ENCODE data around the gene OPCML. TPM values are rescaled to one million over a fixed set of nuclear protein-coding genes. Genes with fewer than 3 reads are reported as not detected.

The OPCML gene
- total and polyA plus RNA-seq, 4 donors: 16.6 to 70.3 (median 58.1) TPM

DNA sequence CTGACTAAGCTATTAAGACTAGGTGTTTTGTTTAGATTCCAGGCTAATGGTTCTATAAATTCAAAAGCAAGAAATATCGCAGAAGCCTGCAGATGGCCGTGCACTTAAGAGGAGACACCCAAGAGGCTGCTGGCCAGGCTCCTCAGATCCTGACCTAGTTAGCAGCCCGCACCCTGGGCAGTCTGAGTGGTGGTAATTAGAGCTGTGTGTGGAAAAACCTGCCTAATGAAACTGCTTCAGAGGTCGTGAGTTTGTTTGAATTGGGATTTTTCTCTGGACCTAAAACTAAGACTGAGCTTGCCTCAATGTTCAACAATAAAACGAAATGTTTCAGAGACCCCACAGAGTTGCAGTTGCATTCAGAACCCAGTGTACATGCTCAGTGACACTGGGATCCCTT lies 627.7 kb downstream of the OPCML start:
- Histone ChIP-seq H3K27me3 (ENCODE audit: control insufficient read depth, insufficient read depth, low read length) (no peaks in the 10 kb centered on the region), H3K9me3 (ENCODE audit: control insufficient read depth, insufficient read depth, low read length) (no peaks in the 10 kb centered on the region), H3K4me1 (ENCODE audit: control insufficient read depth, insufficient read depth, low read length) (peaks cover 9% of the 10 kb centered on the region), H3K36me3 (ENCODE audit: control insufficient read depth, insufficient read depth, low read length) (no peaks in the 10 kb centered on the region), H3K27ac (ENCODE audit: low read depth, low read length) (no peak overlapping the region), H3K4me3 (ENCODE audit: low read depth, low read length) (no peak overlapping the region)
- 62% methylated on average over 4 of the region's 5 CpGs for WGBS (ENCODE audit: insufficient coverage)
- no peak for DNase-seq (ENCODE audit: low read depth in 4 of 6, low spot score in 6 of 6)

GRCh38 chr11:132904091-132904490 lies 628.2 kb downstream of the OPCML start:
- Histone ChIP-seq H3K27ac (ENCODE audit: low read depth, low read length) (no peak overlapping the region), H3K9me3 (ENCODE audit: control insufficient read depth, insufficient read depth, low read length) (no peaks in the 10 kb centered on the region), H3K36me3 (ENCODE audit: control insufficient read depth, insufficient read depth, low read length) (no peaks in the 10 kb centered on the region), H3K27me3 (ENCODE audit: control insufficient read depth, insufficient read depth, low read length) (no peaks in the 10 kb centered on the region), H3K4me3 (ENCODE audit: low read depth, low read length) (no peak overlapping the region), H3K4me1 (ENCODE audit: control insufficient read depth, insufficient read depth, low read length) (peaks cover 4% of the 10 kb centered on the region)
- no peak for DNase-seq (ENCODE audit: low read depth in 4 of 6, low spot score in 6 of 6)
- WGBS (ENCODE audit: insufficient coverage): no CpG with 5 or more reads among the region's 1 CpG

DNA sequence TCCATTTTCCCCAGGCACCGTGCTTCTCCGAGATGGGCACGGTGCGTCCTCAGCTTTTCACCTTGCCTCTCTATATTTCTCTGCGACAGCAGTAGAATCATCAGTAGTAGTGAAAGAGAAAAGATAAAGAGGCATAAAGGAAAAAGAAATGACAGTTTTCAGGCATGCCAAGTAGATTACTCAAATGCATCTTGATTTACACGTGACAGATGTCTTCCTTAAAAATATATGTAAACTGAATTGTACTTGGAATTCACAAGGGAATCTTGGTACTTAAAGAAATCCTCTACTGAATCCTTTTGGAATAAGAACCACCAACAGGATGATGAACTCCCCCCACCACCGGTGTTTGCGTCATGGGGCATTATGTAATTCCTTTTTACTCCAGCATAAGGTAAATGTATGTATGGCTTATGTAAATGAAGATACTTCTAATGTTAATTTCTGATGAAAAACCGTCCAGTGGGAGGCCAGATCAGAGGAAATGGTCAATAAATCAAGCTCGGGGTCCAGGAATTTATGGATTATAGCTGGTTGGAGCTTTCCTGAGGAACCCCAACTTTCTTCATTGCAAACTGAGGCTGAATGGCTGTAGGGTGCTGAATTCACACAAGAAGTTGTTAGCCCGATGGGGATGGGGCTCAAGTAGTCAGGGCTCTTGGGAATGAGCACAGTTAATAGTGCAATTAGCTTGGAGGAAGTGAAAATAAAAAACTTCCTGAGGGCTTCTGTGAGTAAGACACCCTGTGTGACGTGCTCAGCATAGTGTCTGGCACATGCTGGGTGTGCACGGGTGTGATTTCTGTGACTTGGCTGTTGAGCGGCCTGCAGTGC lies 630.4 kb downstream of the OPCML start:
- Histone ChIP-seq H3K27ac (ENCODE audit: low read depth, low read length) (no peak overlapping the region), H3K4me3 (ENCODE audit: low read depth, low read length) (no peak overlapping the region), H3K9me3 (ENCODE audit: control insufficient read depth, insufficient read depth, low read length) (no peaks in the 10 kb centered on the region), H3K4me1 (ENCODE audit: control insufficient read depth, insufficient read depth, low read length) (no peaks in the 10 kb centered on the region), H3K27me3 (ENCODE audit: control insufficient read depth, insufficient read depth, low read length) (no peaks in the 10 kb centered on the region), H3K36me3 (ENCODE audit: control insufficient read depth, insufficient read depth, low read length) (no peaks in the 10 kb centered on the region)
- no peak for DNase-seq (ENCODE audit: low read depth in 4 of 6, low spot score in 6 of 6)
- 68% methylated on average over 6 of the region's 14 CpGs for WGBS (ENCODE audit: insufficient coverage)

GRCh38 chr11:132898676-132899075 lies 633.6 kb downstream of the OPCML start:
- no peak for DNase-seq (ENCODE audit: low read depth in 4 of 6, low spot score in 6 of 6)
- H3K4me1 ChIP-seq (ENCODE audit: control insufficient read depth, insufficient read depth, low read length): no peaks in the 10 kb centered on the region
- H3K4me3 ChIP-seq (ENCODE audit: low read depth, low read length): no peak overlapping the region
- WGBS (ENCODE audit: insufficient coverage): no CpG with 5 or more reads among the region's 2 CpGs
- no peaks in the 10 kb centered on the region for H3K36me3 ChIP-seq (ENCODE audit: control insufficient read depth, insufficient read depth, low read length)
- no peak overlapping the region for H3K27ac ChIP-seq (ENCODE audit: low read depth, low read length)
- H3K9me3 ChIP-seq (ENCODE audit: control insufficient read depth, insufficient read depth, low read length): no peaks in the 10 kb centered on the region
- H3K27me3 ChIP-seq (ENCODE audit: control insufficient read depth, insufficient read depth, low read length): no peaks in the 10 kb centered on the region

GRCh38 chr11:132898021-132898420 lies 634.3 kb downstream of the OPCML start:
- Histone ChIP-seq H3K27ac (ENCODE audit: low read depth, low read length) (no peak overlapping the region), H3K9me3 (ENCODE audit: control insufficient read depth, insufficient read depth, low read length) (no peaks in the 10 kb centered on the region), H3K27me3 (ENCODE audit: control insufficient read depth, insufficient read depth, low read length) (no peaks in the 10 kb centered on the region), H3K36me3 (ENCODE audit: control insufficient read depth, insufficient read depth, low read length) (no peaks in the 10 kb centered on the region), H3K4me3 (ENCODE audit: low read depth, low read length) (no peak overlapping the region), H3K4me1 (ENCODE audit: control insufficient read depth, insufficient read depth, low read length) (no peaks in the 10 kb centered on the region)
- WGBS (ENCODE audit: insufficient coverage): 75% methylated on average over 3 of the region's 4 CpGs
- DNase-seq (ENCODE audit: low read depth in 4 of 6, low spot score in 6 of 6): no peak

DNA sequence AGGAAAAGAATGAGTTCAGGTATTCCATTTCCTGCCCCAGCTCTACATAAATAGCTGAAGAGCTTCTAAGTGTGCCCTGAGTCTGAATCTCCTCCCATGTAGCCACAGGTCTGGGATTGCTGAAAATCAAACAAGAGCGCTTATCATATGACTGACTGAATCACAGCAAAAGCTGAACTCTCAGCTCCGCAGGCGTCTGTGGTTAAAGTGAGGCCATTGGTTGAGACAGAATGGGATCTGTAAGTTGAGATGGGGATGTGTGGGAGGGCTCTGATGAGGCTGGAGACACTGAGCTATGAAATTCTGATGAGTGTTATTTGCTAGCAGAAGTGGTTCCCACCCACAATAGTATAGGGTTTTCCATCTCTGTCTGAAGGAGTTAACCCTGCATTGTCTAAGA lies 637.0 kb downstream of the OPCML start:
- Histone ChIP-seq H3K4me3 (ENCODE audit: low read depth, low read length) (no peak overlapping the region), H3K27me3 (ENCODE audit: control insufficient read depth, insufficient read depth, low read length) (no peaks in the 10 kb centered on the region), H3K4me1 (ENCODE audit: control insufficient read depth, insufficient read depth, low read length) (no peaks in the 10 kb centered on the region), H3K9me3 (ENCODE audit: control insufficient read depth, insufficient read depth, low read length) (no peaks in the 10 kb centered on the region), H3K27ac (ENCODE audit: low read depth, low read length) (no peak overlapping the region), H3K36me3 (ENCODE audit: control insufficient read depth, insufficient read depth, low read length) (no peaks in the 10 kb centered on the region)
- DNase-seq (ENCODE audit: low read depth in 4 of 6, low spot score in 6 of 6): no peak
- WGBS (ENCODE audit: insufficient coverage): 85% methylated on average over 3 of the region's 3 CpGs

DNA sequence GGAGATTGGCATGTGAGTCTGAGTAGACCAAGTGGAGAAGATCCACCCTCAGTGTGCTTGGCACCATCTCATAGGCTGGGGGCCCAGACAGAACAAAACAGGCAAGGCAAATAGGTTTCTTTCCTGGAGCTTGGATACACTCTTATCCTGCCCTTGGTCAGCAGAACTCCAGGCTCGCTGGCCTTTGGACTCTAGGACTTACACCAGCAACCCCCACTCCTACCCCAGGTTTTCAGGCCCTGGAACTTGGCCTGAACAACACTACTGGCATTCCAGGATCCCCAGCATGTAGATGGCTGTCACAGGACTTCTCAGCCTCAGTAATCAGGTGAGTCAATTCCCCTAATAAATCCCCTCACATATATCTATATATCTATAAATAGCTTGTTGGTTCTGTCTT lies 637.7 kb downstream of the OPCML start:
- Histone ChIP-seq H3K4me1 (ENCODE audit: control insufficient read depth, insufficient read depth, low read length) (no peaks in the 10 kb centered on the region), H3K27ac (ENCODE audit: low read depth, low read length) (no peak overlapping the region), H3K4me3 (ENCODE audit: low read depth, low read length) (no peak overlapping the region), H3K9me3 (ENCODE audit: control insufficient read depth, insufficient read depth, low read length) (no peaks in the 10 kb centered on the region), H3K36me3 (ENCODE audit: control insufficient read depth, insufficient read depth, low read length) (no peaks in the 10 kb centered on the region), H3K27me3 (ENCODE audit: control insufficient read depth, insufficient read depth, low read length) (no peaks in the 10 kb centered on the region)
- DNase-seq (ENCODE audit: low read depth in 4 of 6, low spot score in 6 of 6): no peak
- 92% methylated on average over 1 of the region's 1 CpG for WGBS (ENCODE audit: insufficient coverage)

GRCh38 chr11:132892876-132893275 lies 639.4 kb downstream of the OPCML start:
- H3K4me3 ChIP-seq (ENCODE audit: low read depth, low read length): no peak overlapping the region
- no peak overlapping the region for H3K27ac ChIP-seq (ENCODE audit: low read depth, low read length)
- no peaks in the 10 kb centered on the region for H3K27me3 ChIP-seq (ENCODE audit: control insufficient read depth, insufficient read depth, low read length)
- no peaks in the 10 kb centered on the region for H3K9me3 ChIP-seq (ENCODE audit: control insufficient read depth, insufficient read depth, low read length)
- DNase-seq (ENCODE audit: low read depth in 4 of 6, low spot score in 6 of 6): no peak
- no peaks in the 10 kb centered on the region for H3K36me3 ChIP-seq (ENCODE audit: control insufficient read depth, insufficient read depth, low read length)
- peaks cover 4% of the 10 kb centered on the region for H3K4me1 ChIP-seq (ENCODE audit: control insufficient read depth, insufficient read depth, low read length)
- 80% methylated on average over 5 of the region's 5 CpGs for WGBS (ENCODE audit: insufficient coverage)

GRCh38 chr11:132888226-132888625 lies 644.1 kb downstream of the OPCML start:
- Histone ChIP-seq H3K9me3 (ENCODE audit: control insufficient read depth, insufficient read depth, low read length) (no peaks in the 10 kb centered on the region), H3K4me3 (ENCODE audit: low read depth, low read length) (no peak overlapping the region), H3K4me1 (ENCODE audit: control insufficient read depth, insufficient read depth, low read length) (peaks cover 13% of the 10 kb centered on the region), H3K27me3 (ENCODE audit: control insufficient read depth, insufficient read depth, low read length) (no peaks in the 10 kb centered on the region), H3K27ac (ENCODE audit: low read depth, low read length) (no peak overlapping the region), H3K36me3 (ENCODE audit: control insufficient read depth, insufficient read depth, low read length) (no peaks in the 10 kb centered on the region)
- peak in 1 of 6 donors; percentile 45 for DNase-seq (ENCODE audit: low read depth in 4 of 6, low spot score in 6 of 6)
- WGBS (ENCODE audit: insufficient coverage): 47% methylated on average over 3 of the region's 6 CpGs

DNA sequence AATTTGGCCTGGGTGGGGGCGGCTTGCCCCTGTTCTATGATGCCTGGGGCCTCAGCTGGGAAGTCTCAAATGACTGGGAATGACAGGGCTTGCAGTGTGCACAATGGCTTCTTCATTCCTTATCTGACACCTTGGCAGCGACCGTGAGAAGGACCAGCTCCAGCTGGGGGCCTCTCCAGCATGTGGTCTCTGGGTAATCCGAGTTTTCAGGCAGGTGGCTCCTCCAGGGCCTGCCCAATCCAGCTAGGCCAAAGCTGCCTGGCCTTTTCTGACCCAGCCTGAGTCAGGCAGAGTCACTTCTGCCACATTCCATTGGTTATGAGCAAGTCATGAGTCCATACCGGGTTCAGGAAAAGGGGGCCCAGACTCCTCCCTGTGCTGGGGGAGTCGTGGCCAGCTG lies 646.0 kb downstream of the OPCML start:
- no peak for DNase-seq (ENCODE audit: low read depth in 4 of 6, low spot score in 6 of 6)
- H3K27ac ChIP-seq (ENCODE audit: low read depth, low read length): no peak overlapping the region
- H3K4me1 ChIP-seq (ENCODE audit: control insufficient read depth, insufficient read depth, low read length): peaks cover 14% of the 10 kb centered on the region
- H3K36me3 ChIP-seq (ENCODE audit: control insufficient read depth, insufficient read depth, low read length): no peaks in the 10 kb centered on the region
- no peaks in the 10 kb centered on the region for H3K9me3 ChIP-seq (ENCODE audit: control insufficient read depth, insufficient read depth, low read length)
- WGBS (ENCODE audit: insufficient coverage): 65% methylated on average over 6 of the region's 6 CpGs
- no peaks in the 10 kb centered on the region for H3K27me3 ChIP-seq (ENCODE audit: control insufficient read depth, insufficient read depth, low read length)
- no peak overlapping the region for H3K4me3 ChIP-seq (ENCODE audit: low read depth, low read length)

All from spinal cord (tissue), 10 donors.